Mesenchymal stem cell (in vitro differentiated cells and primary cell): ENCODE measurements around the gene CELA1.
A peak's percentile ranks its signal among the peaks of the same experiment; 100 is the strongest.

Experiments used
- DNase-seq: peaks from one replicate; pipeline ENCODE4 v3.0.0-alpha.2; 2013
- H2AFZ ChIP-seq: one replicate; pipeline ENCODE4 v1.6.1; 2013; ENCODE audit warnings: low read depth, mild to moderate bottlenecking, control low read depth, inconsistent platforms, low read length, moderate library complexity
- H2AK5ac ChIP-seq: 2 replicates; pipeline ENCODE4 v1.6.1; 2013; ENCODE audit warnings: low read length, moderate library complexity, mild to moderate bottlenecking, inconsistent platforms; ENCODE audit not compliant: severe bottlenecking
- H2BK120ac ChIP-seq: one replicate; pipeline ENCODE4 v1.6.1; 2013; ENCODE audit warnings: low read depth, mild to moderate bottlenecking, inconsistent platforms, low read length, moderate library complexity
- H2BK12ac ChIP-seq, 2 experiments: one replicate each; pipeline ENCODE4 v1.6.1; 2013; ENCODE audit warnings: inconsistent platforms in 2 of 2, low read length in 2 of 2, mild to moderate bottlenecking in 2 of 2, moderate library complexity in 2 of 2, control low read depth in 1 of 2
- H2BK15ac ChIP-seq: one replicate; pipeline ENCODE4 v1.6.1; 2013; ENCODE audit warnings: mild to moderate bottlenecking, low read depth, inconsistent platforms; ENCODE audit not compliant: poor library complexity, severe bottlenecking
- H2BK5ac ChIP-seq: 2 replicates; pipeline ENCODE4 v1.6.1; 2013; ENCODE audit warnings: low read depth, mild to moderate bottlenecking, low read length, control low read depth, inconsistent platforms; ENCODE audit not compliant: poor library complexity, severe bottlenecking
- H3K14ac ChIP-seq, 2 experiments: one replicate each; pipeline ENCODE4 v1.6.1; 2013; ENCODE audit warnings: inconsistent platforms in 2 of 2, low read length in 2 of 2, control low read depth in 1 of 2, mild to moderate bottlenecking in 1 of 2, moderate library complexity in 1 of 2
- H3K18ac ChIP-seq, 2 experiments: one replicate each; pipeline ENCODE4 v1.6.1; 2013; ENCODE audit warnings: inconsistent platforms in 2 of 2, low read length in 2 of 2, control low read depth in 1 of 2, low read depth in 1 of 2, mild to moderate bottlenecking in 1 of 2
- H3K23ac ChIP-seq, 2 experiments: one replicate each; pipeline ENCODE4 v1.6.1; 2013; ENCODE audit warnings: inconsistent platforms in 2 of 2, low read length in 2 of 2, mild to moderate bottlenecking in 2 of 2, moderate library complexity in 2 of 2, control low read depth in 1 of 2
- H3K27ac ChIP-seq: 2 replicates; pipeline ENCODE4 v1.5.1; 2013; ENCODE audit warnings: mild to moderate bottlenecking, moderate library complexity, low read length, control low read depth, inconsistent platforms; ENCODE audit not compliant: poor library complexity, severe bottlenecking
- H3K27me3 ChIP-seq, 2 experiments: 2 replicates each; pipeline versions ENCODE4 v1.6.1 to v1.7.0; 2013; ENCODE audit warnings: low read length in 2 of 2, mild to moderate bottlenecking in 2 of 2, moderate library complexity in 2 of 2, control low read depth in 1 of 2, inconsistent platforms in 1 of 2; ENCODE audit not compliant: control insufficient read depth in 1 of 2, insufficient read depth in 1 of 2
- H3K36me3 ChIP-seq, 2 experiments: 2 replicates each; pipeline versions ENCODE4 v1.6.1 to v1.7.0; 2013; ENCODE audit warnings: low read length in 2 of 2, control low read depth in 1 of 2, inconsistent platforms in 1 of 2, low read depth in 1 of 2, mild to moderate bottlenecking in 1 of 2; ENCODE audit not compliant: insufficient read depth in 2 of 2, control insufficient read depth in 1 of 2
- H3K4ac ChIP-seq, 2 experiments: one replicate each; pipeline ENCODE4 v1.6.1; 2013; ENCODE audit warnings: inconsistent platforms in 2 of 2, low read length in 2 of 2, mild to moderate bottlenecking in 2 of 2, moderate library complexity in 2 of 2, control low read depth in 1 of 2, low read depth in 1 of 2
- H3K4me1 ChIP-seq: 2 replicates; pipeline ENCODE4 v1.6.1; 2013; ENCODE audit warnings: low read depth, low read length, control low read depth; ENCODE audit not compliant: control insufficient read depth, insufficient read depth
- H3K4me2 ChIP-seq: 2 replicates; pipeline ENCODE4 v1.6.1; 2013; ENCODE audit warnings: low read length, mild to moderate bottlenecking, inconsistent platforms; ENCODE audit not compliant: poor library complexity, severe bottlenecking
- H3K4me3 ChIP-seq, 2 experiments: 2 replicates each; pipeline versions ENCODE4 v1.5.1 to v1.7.0; 2013; ENCODE audit warnings: low read length in 2 of 2, mild to moderate bottlenecking in 2 of 2, control low read depth in 1 of 2, low read depth in 1 of 2; ENCODE audit not compliant: insufficient read depth in 1 of 2
- H3K79me1 ChIP-seq: replicated peaks from 2 replicates; pipeline ENCODE4 v1.6.1; 2013; ENCODE audit warnings: mild to moderate bottlenecking, control low read depth, low read length, inconsistent platforms; ENCODE audit not compliant: poor library complexity, severe bottlenecking
- H3K9ac ChIP-seq: 2 replicates; pipeline ENCODE4 v1.7.0; 2013; ENCODE audit warnings: mild to moderate bottlenecking, low read length, moderate library complexity
- H3K9me3 ChIP-seq: 2 replicates; pipeline ENCODE4 v1.7.0; 2013; ENCODE audit warnings: mild to moderate bottlenecking, low read length; ENCODE audit not compliant: control insufficient read depth
- H4K8ac ChIP-seq: one replicate; pipeline ENCODE4 v1.6.1; 2013; ENCODE audit warnings: inconsistent platforms, mild to moderate bottlenecking, low read length, moderate library complexity
- H4K91ac ChIP-seq: one replicate; pipeline ENCODE4 v1.6.1; 2013; ENCODE audit warnings: mild to moderate bottlenecking, low read length, inconsistent platforms
- WGBS: methylation state at CpG from one replicate; pipeline ENCODE4 v1.1.7; 2013; ENCODE audit warnings: mixed read lengths; 5-methylcytosine and 5-hydroxymethylcytosine counted together

CELA1 gene

GRCh38 chr12:51329742-51330141 is 16.7 kb downstream of the CELA1 start:
- no peak overlapping the region for H4K8ac ChIP-seq
- H2BK5ac ChIP-seq, result no peak overlapping the region
- H3K9ac ChIP-seq, result no peak overlapping the region
- no peak overlapping the region for H3K4ac ChIP-seq
- H2AFZ ChIP-seq, result no peak overlapping the region
- H3K4me3 ChIP-seq, result no peak overlapping the region
- H3K4me2 ChIP-seq, result no peak overlapping the region
- no peak overlapping the region for H3K23ac ChIP-seq
- no peaks in the 10 kb centered on the region for H3K79me1 ChIP-seq
- H3K36me3 ChIP-seq, result no peaks in the 10 kb centered on the region
- no peak overlapping the region for H2BK120ac ChIP-seq
- no peak overlapping the region for H3K14ac ChIP-seq
- no peak overlapping the region for H2BK15ac ChIP-seq
- 93% methylated on average over 5 of the region's 5 CpGs for WGBS
- no peak overlapping the region for H2BK12ac ChIP-seq
- DNase-seq, result no peak
- no peaks in the 10 kb centered on the region for H3K9me3 ChIP-seq
- H3K4me1 ChIP-seq, result no peaks in the 10 kb centered on the region
- no peak overlapping the region for H3K18ac ChIP-seq
- no peak overlapping the region for H3K27ac ChIP-seq
- H4K91ac ChIP-seq, result no peak overlapping the region
- no peak overlapping the region for H2AK5ac ChIP-seq
- H3K27me3 ChIP-seq, result no peaks in the 10 kb centered on the region

- H3K9me3 ChIP-seq, result no peaks in the 10 kb centered on the region
These were observed 17.9 kb downstream of the CELA1 start for GRCh38 chr12:51328587-51328986.

GRCh38 chr12:51326698-51327439 is 19.6 kb downstream of the CELA1 start:
- no peak overlapping the region for H4K91ac ChIP-seq
- 63% methylated on average over 7 of the region's 7 CpGs for WGBS
- peak overlapping the region; percentile 44 for H3K9ac ChIP-seq
- no peaks in the 10 kb centered on the region for H3K4me1 ChIP-seq
- peak overlapping the region in 1 of 2 experiments; percentile 19 for H3K4ac ChIP-seq
- H3K4me2 ChIP-seq, result no peak overlapping the region
- H3K23ac ChIP-seq, result no peak overlapping the region
- no peak overlapping the region for H3K27ac ChIP-seq
- H2AK5ac ChIP-seq, result no peak overlapping the region
- H3K18ac ChIP-seq, result peak overlapping the region in 1 of 2 experiments; percentile 23
- no peaks in the 10 kb centered on the region for H3K79me1 ChIP-seq
- peak overlapping the region; percentile 53 for H4K8ac ChIP-seq
- no peaks in the 10 kb centered on the region for H3K36me3 ChIP-seq
- peak overlapping the region; percentile 66 for H2BK120ac ChIP-seq
- no peak overlapping the region for H2AFZ ChIP-seq
- H2BK5ac ChIP-seq, result no peak overlapping the region
- H3K27me3 ChIP-seq, result no peaks in the 10 kb centered on the region
- H2BK15ac ChIP-seq, result no peak overlapping the region
- H3K9me3 ChIP-seq, result no peaks in the 10 kb centered on the region
- no peak overlapping the region for H2BK12ac ChIP-seq
- H3K4me3 ChIP-seq, result no peak overlapping the region
- DNase-seq, result peak; percentile 68
- no peak overlapping the region for H3K14ac ChIP-seq

More at GRCh38 chr12:51328587-51328986, 17.9 kb downstream of the CELA1 start:
- Histone ChIP-seq H2AK5ac (no peak overlapping the region), H2BK12ac (peak overlapping the region in 1 of 2 experiments; percentile 53), H2BK5ac (no peak overlapping the region), H2AFZ (no peak overlapping the region), H4K91ac (no peak overlapping the region), H3K36me3 (no peaks in the 10 kb centered on the region), H2BK15ac (no peak overlapping the region), H4K8ac (no peak overlapping the region), H3K79me1 (no peaks in the 10 kb centered on the region), H3K4me3 (no peak overlapping the region), H3K4me2 (no peak overlapping the region), H2BK120ac (no peak overlapping the region), H3K14ac (no peak overlapping the region), H3K27ac (no peak overlapping the region), H3K23ac (no peak overlapping the region), H3K9ac (no peak overlapping the region), H3K4me1 (no peaks in the 10 kb centered on the region), H3K27me3 (no peaks in the 10 kb centered on the region), H3K4ac (no peak overlapping the region), H3K18ac (no peak overlapping the region)
- WGBS, result 90% methylated on average over 4 of the region's 4 CpGs
- DNase-seq, result no peak

- Histone ChIP-seq H3K9me3 (no peaks in the 10 kb centered on the region), H2BK15ac (no peak overlapping the region), H3K27ac (no peak overlapping the region), H3K36me3 (no peaks in the 10 kb centered on the region), H3K4me3 (no peak overlapping the region), H2AFZ (no peak overlapping the region), H3K27me3 (no peaks in the 10 kb centered on the region), H4K8ac (no peak overlapping the region), H3K14ac (no peak overlapping the region), H3K79me1 (no peaks in the 10 kb centered on the region), H3K4me2 (no peak overlapping the region), H2BK120ac (no peak overlapping the region), H2BK5ac (no peak overlapping the region), H4K91ac (no peak overlapping the region), H2AK5ac (no peak overlapping the region), H3K4ac (no peak overlapping the region), H3K23ac (no peak overlapping the region), H2BK12ac (no peak overlapping the region), H3K18ac (no peak overlapping the region), H3K9ac (no peak overlapping the region), H3K4me1 (no peaks in the 10 kb centered on the region)
- 94% methylated on average over 4 of the region's 4 CpGs for WGBS
- no peak for DNase-seq
These were observed 21.5 kb downstream of the CELA1 start for GRCh38 chr12:51324953-51325352.
